GM13976 (cell line): Measurements from ENCODE around the gene CHRNB4.

Experiments used
- DNase-seq: peaks from one replicate; pipeline ENCODE4 v3.0.0; 2012; ENCODE audit warnings: low spot score
- in situ Hi-C: fragments of 300-500 bp; cut with MboI; formaldehyde crosslinking; loops from one replicate; pipeline ENCODE4 v1.12.0; 2022; ENCODE audit warnings: low sequenced_read_pairs, mixed read lengths, inconsistent platforms; ENCODE audit not compliant: unreplicated experiment
- TF ChIP-seq, protein P1 (sequence below): IDR thresholded peaks from 2 replicates; pipeline ENCODE4 v1.5.1; 2012; ENCODE audit warnings: borderline replicate concordance, mild to moderate bottlenecking; ENCODE audit not compliant: insufficient read depth; ENCODE audit errors: extremely low read depth, missing control alignments, control extremely low read depth

The CHRNB4 gene

DNA sequence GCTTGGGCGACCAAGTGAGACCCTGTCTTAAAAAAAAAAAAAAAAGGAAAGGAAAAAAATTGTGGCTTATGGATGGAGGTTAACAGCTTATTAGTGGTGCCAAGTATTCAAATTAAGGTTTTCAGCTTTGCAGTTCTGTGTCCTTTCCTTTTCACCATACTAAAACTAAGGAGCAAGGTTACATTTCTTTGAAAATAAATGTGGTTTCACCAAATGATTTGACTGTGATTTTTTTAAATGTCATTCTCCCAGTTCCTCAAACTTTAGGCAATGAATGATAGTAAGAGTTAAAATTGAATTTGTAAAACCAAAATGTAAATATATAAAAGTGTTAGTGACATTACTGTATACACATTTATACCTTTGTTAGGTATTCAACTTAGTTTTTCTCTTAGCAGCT lies 66.1 kb downstream of the CHRNB4 start:
- TF ChIP-seq, protein P1, sequence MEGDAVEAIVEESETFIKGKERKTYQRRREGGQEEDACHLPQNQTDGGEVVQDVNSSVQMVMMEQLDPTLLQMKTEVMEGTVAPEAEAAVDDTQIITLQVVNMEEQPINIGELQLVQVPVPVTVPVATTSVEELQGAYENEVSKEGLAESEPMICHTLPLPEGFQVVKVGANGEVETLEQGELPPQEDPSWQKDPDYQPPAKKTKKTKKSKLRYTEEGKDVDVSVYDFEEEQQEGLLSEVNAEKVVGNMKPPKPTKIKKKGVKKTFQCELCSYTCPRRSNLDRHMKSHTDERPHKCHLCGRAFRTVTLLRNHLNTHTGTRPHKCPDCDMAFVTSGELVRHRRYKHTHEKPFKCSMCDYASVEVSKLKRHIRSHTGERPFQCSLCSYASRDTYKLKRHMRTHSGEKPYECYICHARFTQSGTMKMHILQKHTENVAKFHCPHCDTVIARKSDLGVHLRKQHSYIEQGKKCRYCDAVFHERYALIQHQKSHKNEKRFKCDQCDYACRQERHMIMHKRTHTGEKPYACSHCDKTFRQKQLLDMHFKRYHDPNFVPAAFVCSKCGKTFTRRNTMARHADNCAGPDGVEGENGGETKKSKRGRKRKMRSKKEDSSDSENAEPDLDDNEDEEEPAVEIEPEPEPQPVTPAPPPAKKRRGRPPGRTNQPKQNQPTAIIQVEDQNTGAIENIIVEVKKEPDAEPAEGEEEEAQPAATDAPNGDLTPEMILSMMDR, result no peak
- no peak for DNase-seq
- in situ Hi-C loops, result no loop called here
